Fibroblast of skin of right biceps (primary cell): ENCODE data around the gene DPP10.
"Not testable (repeated sequence)": the region's sequence is repeated elsewhere in the genome, so short reads cannot be mapped to it uniquely, and the experiment has no call there.

Experiments
- DNase-seq: peaks from one replicate; pipeline ENCODE4 v3.0.0-alpha.2; 2013

Gene DPP10

GRCh38 chr2:114843963-114844362 is 401.5 kb downstream of the DPP10 start:
- DNase-seq: no peak

GRCh38 chr2:114857196-114857595 is 414.8 kb downstream of the DPP10 start:
- DNase-seq: no peak

GRCh38 chr2:114859726-114860510 is 417.5 kb downstream of the DPP10 start:
- no peak for DNase-seq

- no peak for DNase-seq
Observed at GRCh38 chr2:114862243-114862642, 419.8 kb downstream of the DPP10 start.

- DNase-seq: no peak
Observed at GRCh38 chr2:114864901-114865300, 422.5 kb downstream of the DPP10 start.

- DNase-seq: no peak
Observed at GRCh38 chr2:114880046-114880445, 437.6 kb downstream of the DPP10 start.

GRCh38 chr2:114919985-114920384 is 477.5 kb downstream of the DPP10 start:
- DNase-seq: no peak

GRCh38 chr2:114922076-114922475 is 479.6 kb downstream of the DPP10 start:
- no peak for DNase-seq

- no peak for DNase-seq
Observed at GRCh38 chr2:114925296-114926255, 483.1 kb downstream of the DPP10 start.

GRCh38 chr2:114926303-114926702 is 483.9 kb downstream of the DPP10 start:
- no peak for DNase-seq

GRCh38 chr2:114929225-114929624 is 486.8 kb downstream of the DPP10 start:
- no peak for DNase-seq

- no peak for DNase-seq
Observed at GRCh38 chr2:114933671-114934241, 491.3 kb downstream of the DPP10 start.

- DNase-seq: no peak
Observed at GRCh38 chr2:114935031-114935430, 492.6 kb downstream of the DPP10 start.

GRCh38 chr2:114937366-114937930 is 495.0 kb downstream of the DPP10 start:
- DNase-seq: no peak

GRCh38 chr2:114940785-114941458 is 498.5 kb downstream of the DPP10 start:
- no peak for DNase-seq

GRCh38 chr2:114949228-114949804 is 506.9 kb downstream of the DPP10 start:
- no peak for DNase-seq

GRCh38 chr2:114960389-114960788 is 517.9 kb downstream of the DPP10 start:
- DNase-seq: no peak

- DNase-seq: no peak
Observed at GRCh38 chr2:114962532-114962931, 520.1 kb downstream of the DPP10 start.

GRCh38 chr2:114968748-114969400 is 526.4 kb downstream of the DPP10 start:
- no peak for DNase-seq

- DNase-seq: not testable (repeated sequence)
Observed at GRCh38 chr2:115004321-115004720, 561.9 kb downstream of the DPP10 start.

GRCh38 chr2:115011721-115012120 is 569.3 kb downstream of the DPP10 start:
- DNase-seq: no peak

GRCh38 chr2:115022013-115022412 is 579.6 kb downstream of the DPP10 start:
- DNase-seq: not testable (repeated sequence)
